Skeletal muscle tissue (tissue), 4 donors: ENCODE data around the gene ASCC3. TPM values are rescaled to one million over a fixed set of nuclear protein-coding genes. Genes with fewer than 3 reads are reported as not detected.

Source experiments
- H3K27ac ChIP-seq: one replicate; pipeline ENCODE4 v1.7.0; 2013; ENCODE audit warnings: mild to moderate bottlenecking, low read depth, low read length, inconsistent platforms
- H3K27me3 ChIP-seq, 3 donors: one replicate each; pipeline ENCODE4 v1.7.0; 2013; ENCODE audit warnings: low read length in 3 of 3; ENCODE audit not compliant: control insufficient read depth in 3 of 3, insufficient read depth in 3 of 3
- H3K36me3 ChIP-seq, 3 donors: one replicate each; pipeline ENCODE4 v1.7.0; 2013; ENCODE audit warnings: low read length in 3 of 3; ENCODE audit not compliant: control insufficient read depth in 3 of 3, insufficient read depth in 3 of 3
- H3K4me1 ChIP-seq, 3 donors: one replicate each; pipeline ENCODE4 v1.7.0; 2013; ENCODE audit warnings: low read length in 3 of 3, mild to moderate bottlenecking in 3 of 3; ENCODE audit not compliant: control insufficient read depth in 3 of 3, insufficient read depth in 3 of 3
- H3K4me3 ChIP-seq, 3 donors: one replicate each; pipeline ENCODE4 v1.7.0; 2013; ENCODE audit warnings: low read length in 3 of 3
- H3K9ac ChIP-seq, 3 donors: one replicate each; pipeline ENCODE4 v1.7.0; 2013; ENCODE audit warnings: low read length in 3 of 3, mild to moderate bottlenecking in 3 of 3, moderate library complexity in 2 of 3, low read depth in 1 of 3
- H3K9me3 ChIP-seq, 3 donors: one replicate each; pipeline ENCODE4 v1.7.0; 2013; ENCODE audit warnings: low read length in 3 of 3; ENCODE audit not compliant: control insufficient read depth in 3 of 3
- total RNA-seq: library from RNA; depleted of rRNA; stranded (reverse); fragments of >200 nt; gene quantifications from one replicate; pipeline ENCODE4 v1.2.3, GENCODE V29; 2014
- donor health status: Osteomylitis.

The ASCC3 gene
- total RNA-seq, 1 donor from 2014 or later, result 21.4 TPM

DNA sequence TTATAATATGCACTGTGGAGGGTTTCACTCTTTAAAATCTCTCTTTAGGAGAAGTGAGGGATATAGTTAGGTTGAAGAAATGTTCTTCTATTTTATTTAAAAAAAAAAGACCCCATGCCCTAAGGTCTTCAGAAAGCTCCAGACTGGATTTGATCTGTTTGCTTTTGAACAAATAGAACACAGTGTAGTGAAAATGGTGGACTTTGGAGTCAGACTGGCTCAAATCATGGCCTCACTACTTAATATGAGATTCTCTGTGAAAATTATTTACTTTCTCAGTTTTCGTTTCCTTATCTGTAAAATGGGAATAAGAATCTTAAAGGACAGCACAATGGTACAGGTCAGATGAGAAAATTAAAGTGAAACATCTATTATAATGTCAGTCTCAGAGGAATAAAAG, 203.9 kb downstream of the ASCC3 start:
- Histone ChIP-seq H3K27me3 (no peaks in the 10 kb centered on the region), H3K9ac (no peak overlapping the region), H3K4me3 (no peak overlapping the region), H3K9me3 (no peaks in the 10 kb centered on the region), H3K27ac (no peak overlapping the region), H3K36me3 (no peaks in the 10 kb centered on the region), H3K4me1 (no peaks in the 10 kb centered on the region)

GRCh38 chr6:100673641-100674040, 207.5 kb downstream of the ASCC3 start:
- no peak overlapping the region for H3K4me3 ChIP-seq
- H3K9ac ChIP-seq, result no peak overlapping the region
- H3K27me3 ChIP-seq, result no peaks in the 10 kb centered on the region
- no peaks in the 10 kb centered on the region for H3K4me1 ChIP-seq
- no peaks in the 10 kb centered on the region for H3K9me3 ChIP-seq
- H3K27ac ChIP-seq, result no peak overlapping the region
- no peaks in the 10 kb centered on the region for H3K36me3 ChIP-seq

GRCh38 chr6:100671740-100672139, 209.4 kb downstream of the ASCC3 start:
- H3K27me3 ChIP-seq, result no peaks in the 10 kb centered on the region

GRCh38 chr6:100670056-100670455, 211.1 kb downstream of the ASCC3 start:
- no peaks in the 10 kb centered on the region for H3K9me3 ChIP-seq
- H3K27ac ChIP-seq, result no peak overlapping the region
- no peaks in the 10 kb centered on the region for H3K36me3 ChIP-seq
- H3K4me1 ChIP-seq, result no peaks in the 10 kb centered on the region
- no peak overlapping the region for H3K4me3 ChIP-seq
- no peaks in the 10 kb centered on the region for H3K27me3 ChIP-seq
- H3K9ac ChIP-seq, result no peak overlapping the region

More at GRCh38 chr6:100671740-100672139, 209.4 kb downstream of the ASCC3 start:
- no peaks in the 10 kb centered on the region for H3K9me3 ChIP-seq
- no peak overlapping the region for H3K4me3 ChIP-seq
- no peaks in the 10 kb centered on the region for H3K4me1 ChIP-seq
- no peak overlapping the region for H3K9ac ChIP-seq
- no peaks in the 10 kb centered on the region for H3K36me3 ChIP-seq
- no peak overlapping the region for H3K27ac ChIP-seq

DNA sequence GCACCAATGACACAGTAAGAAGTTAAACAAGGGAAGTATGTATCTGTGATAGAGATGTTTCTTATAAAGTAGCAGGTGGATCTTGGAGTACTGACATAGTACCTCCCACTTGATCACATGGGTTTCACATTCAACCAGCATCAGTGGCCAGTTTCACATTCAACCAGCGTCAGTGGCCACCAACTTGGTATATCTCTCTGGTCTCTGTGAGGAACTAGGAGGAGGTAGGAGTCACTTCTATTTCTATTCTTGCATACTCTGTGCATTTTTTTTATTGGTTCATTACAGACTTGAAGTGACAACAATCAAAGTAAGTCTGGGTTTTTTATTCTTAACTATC, 216.1 kb downstream of the ASCC3 start:
- Histone ChIP-seq H3K27me3 (no peaks in the 10 kb centered on the region), H3K9ac (no peak overlapping the region), H3K4me1 (no peaks in the 10 kb centered on the region), H3K4me3 (no peak overlapping the region), H3K36me3 (no peaks in the 10 kb centered on the region), H3K27ac (no peak overlapping the region), H3K9me3 (no peaks in the 10 kb centered on the region)

GRCh38 chr6:100664274-100665040, 216.7 kb downstream of the ASCC3 start:
- Histone ChIP-seq H3K9ac (no peak overlapping the region), H3K4me1 (no peaks in the 10 kb centered on the region), H3K4me3 (no peak overlapping the region), H3K36me3 (no peaks in the 10 kb centered on the region), H3K27me3 (no peaks in the 10 kb centered on the region), H3K9me3 (no peaks in the 10 kb centered on the region), H3K27ac (no peak overlapping the region)

- no peak overlapping the region for H3K27ac ChIP-seq
- H3K9ac ChIP-seq, result no peak overlapping the region
- H3K4me1 ChIP-seq, result no peaks in the 10 kb centered on the region
- H3K36me3 ChIP-seq, result no peaks in the 10 kb centered on the region
- no peaks in the 10 kb centered on the region for H3K27me3 ChIP-seq
- H3K4me3 ChIP-seq, result no peak overlapping the region
- no peaks in the 10 kb centered on the region for H3K9me3 ChIP-seq
These were observed 217.8 kb downstream of the ASCC3 start for GRCh38 chr6:100663219-100663863.

DNA sequence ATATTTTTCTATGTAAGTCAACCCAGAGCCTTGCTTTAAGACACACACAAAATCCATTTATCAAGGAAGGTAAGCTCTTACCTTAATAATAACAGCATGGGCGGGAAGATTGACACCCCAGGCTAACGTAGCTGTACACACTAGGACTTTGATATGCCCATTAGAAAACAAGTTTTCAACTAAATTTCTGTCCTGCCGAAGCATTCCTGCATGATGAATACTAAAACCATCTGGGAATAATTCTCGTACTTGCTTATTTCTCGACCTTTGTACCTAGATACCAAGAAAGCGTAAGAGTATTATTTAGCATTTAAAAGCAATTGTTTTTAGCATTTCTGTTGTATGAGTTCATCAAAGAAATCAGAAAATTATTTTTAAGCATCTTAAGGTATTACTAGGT, 218.9 kb downstream of the ASCC3 start:
- no peaks in the 10 kb centered on the region for H3K4me1 ChIP-seq
- H3K27ac ChIP-seq, result no peak overlapping the region
- H3K36me3 ChIP-seq, result no peaks in the 10 kb centered on the region
- H3K9me3 ChIP-seq, result no peaks in the 10 kb centered on the region
- no peak overlapping the region for H3K4me3 ChIP-seq
- H3K9ac ChIP-seq, result no peak overlapping the region
- no peaks in the 10 kb centered on the region for H3K27me3 ChIP-seq

GRCh38 chr6:100658486-100658885, 222.6 kb downstream of the ASCC3 start:
- no peaks in the 10 kb centered on the region for H3K36me3 ChIP-seq
- H3K9ac ChIP-seq, result no peak overlapping the region
- no peak overlapping the region for H3K4me3 ChIP-seq
- H3K4me1 ChIP-seq, result no peaks in the 10 kb centered on the region
- no peaks in the 10 kb centered on the region for H3K9me3 ChIP-seq
- no peaks in the 10 kb centered on the region for H3K27me3 ChIP-seq
- H3K27ac ChIP-seq, result no peak overlapping the region

- H3K36me3 ChIP-seq, result no peaks in the 10 kb centered on the region
- no peak overlapping the region for H3K9ac ChIP-seq
- H3K9me3 ChIP-seq, result no peaks in the 10 kb centered on the region
- H3K4me3 ChIP-seq, result no peak overlapping the region
- no peaks in the 10 kb centered on the region for H3K27me3 ChIP-seq
- H3K4me1 ChIP-seq, result no peaks in the 10 kb centered on the region
- no peak overlapping the region for H3K27ac ChIP-seq
These were observed 223.3 kb downstream of the ASCC3 start for GRCh38 chr6:100657678-100658330.
